GM04503 (cell line): ENCODE measurements around the gene DHRS7B.
A peak's percentile ranks its signal among the peaks of the same experiment; 100 is the strongest.
"Not testable (repeated sequence)": the region's sequence is repeated elsewhere in the genome, so short reads cannot be mapped to it uniquely, and the experiment has no call there.

Experiments used
- DNase-seq: peaks from one replicate; pipeline ENCODE4 v3.0.0-alpha.2; 2012; ENCODE audit warnings: low read depth

Gene DHRS7B

DNA sequence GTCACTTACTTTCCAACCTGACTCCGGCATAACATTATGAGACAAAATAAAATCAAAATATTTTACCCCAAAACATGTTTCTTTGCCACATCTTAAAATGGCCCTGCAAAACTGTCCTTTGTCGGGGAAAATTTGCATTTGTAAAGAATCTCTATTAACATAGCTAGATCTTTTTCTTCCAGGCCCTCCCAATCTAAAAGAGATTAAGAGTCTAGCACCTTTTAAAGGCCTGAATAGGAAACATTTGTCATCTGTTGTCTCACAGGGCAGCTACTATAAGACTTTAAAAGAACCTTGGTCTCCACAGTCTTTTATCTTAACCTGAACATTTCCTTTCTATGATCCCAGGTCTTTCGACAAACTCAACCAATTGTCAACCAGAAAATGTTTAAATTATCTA, 18.1 kb upstream of the DHRS7B start:
- no peak for DNase-seq

DNA sequence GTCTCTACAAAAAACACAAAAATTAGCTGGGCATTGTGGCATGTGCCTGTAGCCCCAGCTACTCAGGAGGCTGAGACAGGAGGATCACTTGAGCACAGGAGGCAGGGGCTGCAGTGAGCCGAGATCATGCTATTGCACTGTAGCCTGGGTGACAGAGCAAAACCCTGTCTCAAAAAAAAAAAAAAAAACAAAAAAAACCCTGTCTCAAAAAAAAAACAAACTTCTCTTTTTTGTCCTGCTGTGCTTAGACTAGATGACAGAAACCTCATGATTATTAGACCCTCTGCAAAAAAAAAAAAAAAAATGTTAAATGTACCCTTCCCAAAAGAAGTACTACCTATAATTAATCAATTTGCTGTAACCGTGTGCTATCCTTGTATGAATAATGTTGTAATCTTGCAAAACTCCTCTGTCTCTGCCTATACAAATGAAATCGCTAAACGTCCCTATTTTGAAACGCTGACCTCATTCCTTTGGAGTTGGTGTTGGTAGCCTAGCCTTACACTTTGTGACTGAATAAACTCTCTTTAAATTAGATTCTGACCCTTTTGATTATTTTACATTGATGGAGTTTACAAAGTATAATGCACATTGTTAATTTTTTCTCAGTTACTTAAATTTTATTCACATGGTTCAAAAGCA, 13.6 kb upstream of the DHRS7B start:
- no peak for DNase-seq

GRCh38 chr17:21113716-21114115, 13.0 kb upstream of the DHRS7B start:
- no peak for DNase-seq

GRCh38 chr17:21114791-21115190, 12.0 kb upstream of the DHRS7B start:
- not testable (repeated sequence) for DNase-seq

- no peak for DNase-seq
Measured at GRCh38 chr17:21119247-21119918, 7.4 kb upstream of the DHRS7B start.

GRCh38 chr17:21119919-21120249, 6.9 kb upstream of the DHRS7B start:
- DNase-seq = no peak

DNA sequence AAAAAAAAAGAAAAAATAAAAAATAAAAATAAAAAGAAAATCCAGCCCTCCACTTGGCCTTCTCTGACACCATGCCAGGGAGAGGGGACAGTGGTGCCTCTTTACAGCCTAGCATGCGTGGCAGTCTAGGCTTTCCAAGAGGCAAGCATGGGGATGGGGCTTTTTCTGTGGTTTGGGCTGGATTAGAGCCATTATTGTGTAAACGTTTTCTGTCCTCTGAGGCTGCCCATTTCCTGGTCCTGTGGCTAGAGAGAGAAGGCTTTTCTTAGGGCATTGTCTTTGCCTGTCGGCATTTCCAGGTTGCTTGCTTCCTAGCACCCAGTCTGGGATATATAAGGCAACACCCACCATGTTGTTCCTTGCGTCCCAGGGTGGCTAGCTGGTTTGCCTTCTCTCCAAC, 2.7 kb upstream of the DHRS7B start:
- DNase-seq = no peak

DNA sequence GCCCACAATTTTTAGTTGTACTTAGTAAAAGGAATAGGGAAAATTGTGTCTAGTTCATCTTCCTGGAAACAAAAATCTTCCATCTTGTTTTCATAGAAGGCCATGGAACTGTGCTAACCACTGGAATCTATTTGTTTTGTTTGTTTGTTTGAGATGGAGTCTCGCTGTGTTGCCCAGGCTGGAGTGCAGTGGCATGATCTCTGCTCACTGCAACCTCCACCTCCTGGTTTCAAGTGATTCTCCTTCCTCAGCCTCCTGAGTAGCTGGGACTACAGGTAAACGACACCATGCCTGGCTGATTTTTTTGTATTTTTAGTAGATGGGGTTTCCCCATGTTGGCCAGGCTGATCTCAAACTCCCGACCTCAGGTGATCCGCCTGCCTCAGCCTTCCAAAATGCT, 2.2 kb upstream of the DHRS7B start:
- DNase-seq = not testable (repeated sequence)

DNA sequence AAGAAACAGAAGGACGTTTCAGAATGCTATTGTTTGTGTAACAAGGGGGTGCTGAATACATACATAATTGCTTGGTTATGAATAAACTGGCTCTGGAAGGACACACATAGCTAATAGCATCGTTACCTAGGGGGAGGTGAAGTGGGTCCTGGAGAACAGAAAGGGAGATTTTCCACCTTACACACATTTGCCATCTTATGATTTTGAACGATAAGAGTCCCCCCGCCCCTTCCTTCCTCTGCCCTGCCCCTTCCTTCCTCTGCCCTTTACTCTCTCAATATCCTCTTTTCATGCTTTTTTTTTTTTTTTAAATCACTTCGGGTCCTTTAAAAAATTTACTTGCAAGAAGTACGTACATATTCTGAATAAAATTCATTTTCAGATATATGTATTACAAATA, 902 bp upstream of the DHRS7B start:
- DNase-seq = no peak

GRCh38 chr17:21127509-21128077, 829 bp downstream of the DHRS7B start:
- DNase-seq = no peak

GRCh38 chr17:21129023-21129681, 2.4 kb downstream of the DHRS7B start:
- no peak for DNase-seq

GRCh38 chr17:21131137-21131536, 4.4 kb downstream of the DHRS7B start:
- DNase-seq = no peak

DNA sequence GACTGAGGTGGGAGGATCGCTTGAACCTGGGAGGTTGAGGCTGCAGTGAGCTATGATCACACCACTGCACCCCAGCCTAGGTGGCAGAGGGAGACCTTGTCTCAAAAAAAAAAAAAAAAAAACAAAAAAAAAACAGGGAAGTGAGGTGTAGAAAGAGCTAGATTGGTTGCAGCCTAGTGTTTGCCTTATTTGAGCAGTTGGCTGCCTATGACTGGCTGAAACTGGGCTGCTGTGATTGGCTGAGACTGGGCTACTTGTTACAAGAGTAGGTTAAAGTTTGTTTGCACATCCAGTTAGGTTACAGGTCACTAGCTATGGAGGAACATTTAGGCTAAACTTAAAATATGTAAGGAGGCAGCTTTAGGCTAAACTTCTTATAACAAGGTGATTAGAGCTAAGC, 5.7 kb downstream of the DHRS7B start:
- DNase-seq = no peak

GRCh38 chr17:21134559-21134958, 7.8 kb downstream of the DHRS7B start:
- no peak for DNase-seq

DNA sequence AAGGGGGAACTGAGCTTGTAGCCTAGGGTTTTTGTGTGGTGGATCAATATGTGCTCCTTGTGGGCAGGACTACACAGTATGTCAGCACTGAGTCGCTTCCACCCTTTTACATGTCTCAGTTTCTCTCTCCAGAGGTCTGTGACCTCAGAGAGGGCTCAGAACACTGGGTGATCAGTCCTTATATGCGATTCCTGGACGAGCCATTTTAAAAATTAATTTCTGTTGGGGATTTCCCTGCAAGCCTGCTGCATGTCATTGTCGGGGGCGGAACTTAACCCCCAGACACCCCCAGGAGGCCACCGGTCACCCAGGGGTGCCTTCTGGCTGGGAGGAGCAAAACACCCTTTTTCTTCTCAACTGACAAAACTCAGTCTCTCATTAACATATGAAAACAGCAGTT, 14.1 kb downstream of the DHRS7B start:
- no peak for DNase-seq

GRCh38 chr17:21141331-21141730, 14.6 kb downstream of the DHRS7B start:
- DNase-seq = no peak

- DNase-seq = not testable (repeated sequence)
Measured at GRCh38 chr17:21142065-21142464, 15.3 kb downstream of the DHRS7B start.

DNA sequence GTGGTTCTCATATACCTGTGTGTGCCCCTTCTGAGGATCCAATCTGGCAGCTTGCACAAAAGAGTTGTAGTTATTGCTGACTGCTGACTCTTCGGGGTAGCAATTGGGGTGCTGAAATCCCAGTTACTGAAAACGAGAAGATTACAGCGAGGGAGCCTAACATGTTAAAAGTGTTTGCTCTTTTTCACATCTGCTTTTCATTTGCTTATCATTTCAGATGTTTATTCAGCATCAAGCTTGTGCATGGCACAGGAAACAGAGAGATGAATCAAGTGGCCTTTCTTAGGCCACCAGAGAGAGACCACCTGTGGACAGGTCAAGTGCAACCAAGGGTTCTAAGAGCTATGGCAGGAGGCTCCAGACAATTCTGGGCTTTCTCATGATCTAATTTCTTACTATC, 16.9 kb downstream of the DHRS7B start:
- DNase-seq = no peak

DNA sequence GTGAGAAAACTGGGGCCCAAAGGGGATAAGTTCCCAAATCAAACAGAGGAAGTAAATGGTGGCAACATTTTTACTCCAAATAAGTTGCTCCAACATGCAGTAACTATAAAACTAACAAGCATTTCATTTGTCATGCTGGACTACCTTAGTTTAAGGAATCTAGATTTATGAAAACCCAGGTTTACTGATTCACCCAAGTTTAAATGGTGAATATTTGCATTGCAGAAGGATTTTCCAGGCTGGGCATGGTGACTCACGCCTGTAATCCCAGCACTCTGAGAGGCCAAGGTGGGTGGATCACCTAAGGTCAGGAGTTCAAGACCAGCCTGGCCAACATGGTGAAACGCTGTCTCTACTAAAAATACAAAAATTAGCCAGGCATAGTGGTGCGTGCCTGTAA, 17.5 kb downstream of the DHRS7B start:
- not testable (repeated sequence) for DNase-seq

DNA sequence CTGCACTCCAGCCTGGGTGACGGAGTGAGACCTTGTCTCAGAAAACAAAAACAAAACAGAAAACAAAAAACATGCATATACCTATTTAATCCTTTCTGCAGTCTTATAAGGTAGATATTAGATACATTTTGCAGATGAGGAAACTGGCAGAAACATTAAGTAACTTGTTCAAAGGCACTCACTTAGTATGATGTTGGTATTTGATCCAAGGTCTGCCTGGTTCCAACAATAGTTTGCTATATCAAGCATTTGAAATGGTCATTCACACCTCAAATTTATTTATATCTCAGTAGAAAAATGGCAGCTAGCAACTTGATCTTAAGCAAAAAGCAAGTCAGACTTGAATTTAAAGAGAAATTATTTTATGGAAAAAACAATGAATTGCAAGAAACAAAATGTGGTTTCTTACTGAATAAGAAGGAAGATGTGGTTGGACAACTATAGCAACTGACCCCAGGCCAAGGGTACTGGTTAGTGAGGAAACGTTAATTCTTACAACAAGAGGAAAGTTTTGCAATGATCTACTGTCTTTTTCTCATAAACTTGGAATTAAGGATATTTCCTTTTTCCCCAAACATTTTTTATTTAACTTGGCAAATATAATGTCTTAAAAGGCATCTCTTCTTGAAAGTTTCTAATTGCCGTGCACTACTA, 19.7 kb downstream of the DHRS7B start:
- DNase-seq = peak; percentile 43

- no peak for DNase-seq
Measured at GRCh38 chr17:21149621-21150020, 22.9 kb downstream of the DHRS7B start.

DNA sequence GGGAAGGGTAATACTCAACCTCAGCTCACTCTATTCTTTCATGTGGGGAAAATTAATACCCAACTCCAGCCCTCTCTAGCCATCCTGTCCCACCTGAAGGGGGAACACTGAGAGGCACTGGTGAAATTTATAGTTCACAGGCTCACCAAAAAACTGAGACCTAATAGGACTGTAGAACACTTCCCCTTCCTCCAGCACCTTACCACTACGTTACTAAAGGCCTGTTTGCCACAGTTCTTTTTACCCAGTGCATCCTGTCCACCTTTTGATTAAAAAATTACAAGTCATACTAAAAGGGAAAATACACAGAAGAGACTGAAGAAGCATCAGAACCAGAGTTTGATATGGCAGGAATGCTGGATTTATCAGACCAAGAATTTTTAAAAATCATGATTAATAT, 26.0 kb downstream of the DHRS7B start:
- DNase-seq = no peak
